Keratinocyte (primary cell): ENCODE data around the gene EBF3. TPM values are rescaled to one million over a fixed set of nuclear protein-coding genes. Genes with fewer than 3 reads are reported as not detected.

Source experiments
- DNase-seq: peaks from one replicate; pipeline ENCODE4 v3.0.0-alpha.2; 2011; ENCODE audit warnings: low read depth, missing footprints, low spot score
- FAIRE-seq: peaks from 2 replicates; lab custom pipeline; 2011; peaks lifted over from hg19 to GRCh38; lab: Jason Lieb, UNC
- H2AFZ ChIP-seq: 2 replicates; pipeline ENCODE4 v1.6.0; 2012; ENCODE audit warnings: low read length, control low read depth, inconsistent platforms; ENCODE audit not compliant: control insufficient read depth
- H3K27ac ChIP-seq: 2 replicates; pipeline ENCODE4 v1.5.1; 2011; ENCODE audit warnings: low read length; ENCODE audit not compliant: control insufficient read depth, insufficient read depth
- H3K27me3 ChIP-seq: 3 replicates; pipeline ENCODE4 v1.6.0; 2011; ENCODE audit warnings: low read length; ENCODE audit not compliant: control insufficient read depth, insufficient read depth; ENCODE audit errors: extremely low read depth
- H3K36me3 ChIP-seq, 2 experiments: 2 replicates in 1 of 2; 3 replicates in 1 of 2; pipeline ENCODE4 v1.5.1; 2011; ENCODE audit warnings: low read length in 2 of 2, mild to moderate bottlenecking in 1 of 2; ENCODE audit not compliant: control insufficient read depth in 2 of 2, insufficient read depth in 2 of 2; ENCODE audit errors: extremely low read depth in 1 of 2
- H3K4me1 ChIP-seq: 3 replicates; pipeline ENCODE4 v1.5.1; 2011; ENCODE audit warnings: low read length; ENCODE audit not compliant: control insufficient read depth, insufficient read depth; ENCODE audit errors: extremely low read depth
- H3K4me2 ChIP-seq: 3 replicates; pipeline ENCODE4 v1.6.0; 2011; ENCODE audit warnings: low read depth, low read length; ENCODE audit not compliant: control insufficient read depth, insufficient read depth; ENCODE audit errors: extremely low read depth
- H3K4me3 ChIP-seq, 3 experiments: fragments of 200-600 bp in 1 of 3; sonication (generic) in 1 of 3; 2 replicates in 2 of 3; 3 replicates in 1 of 3; pipeline ENCODE4 v1.5.1; 2011 to 2016; ENCODE audit warnings: low read length in 3 of 3, mild to moderate bottlenecking in 3 of 3, control low read depth in 2 of 3, inconsistent platforms in 1 of 3, low read depth in 1 of 3, mixed read lengths in 1 of 3, mixed run types in 1 of 3, moderate library complexity in 1 of 3; ENCODE audit not compliant: control insufficient read depth in 2 of 3, insufficient read depth in 2 of 3; ENCODE audit errors: extremely low read depth in 1 of 3
- H3K79me2 ChIP-seq: 2 replicates; pipeline ENCODE4 v1.6.0; 2012; ENCODE audit warnings: low read length; ENCODE audit not compliant: control insufficient read depth, insufficient read depth
- H3K9ac ChIP-seq: 3 replicates; pipeline ENCODE4 v1.6.0; 2011; ENCODE audit warnings: low read length; ENCODE audit not compliant: control insufficient read depth, insufficient read depth; ENCODE audit errors: extremely low read depth
- H3K9me1 ChIP-seq: 3 replicates; pipeline ENCODE4 v1.6.0; 2011; ENCODE audit warnings: low read length; ENCODE audit not compliant: control insufficient read depth, insufficient read depth; ENCODE audit errors: extremely low read depth
- H3K9me3 ChIP-seq: 2 replicates; pipeline ENCODE4 v1.5.1; 2012; ENCODE audit warnings: low read depth, low read length; ENCODE audit not compliant: control insufficient read depth
- H4K20me1 ChIP-seq: 3 replicates; pipeline ENCODE4 v1.6.0; 2011; ENCODE audit warnings: low read length; ENCODE audit not compliant: control insufficient read depth, insufficient read depth; ENCODE audit errors: extremely low read depth
- EZH2 ChIP-seq: IDR thresholded peaks from one replicate; pipeline ENCODE4 v1.6.1; 2012; ENCODE audit warnings: inconsistent platforms, mild to moderate bottlenecking, low read length, moderate library complexity
- dilution Hi-C: fragments of 300-500 bp; cut with MboI; formaldehyde crosslinking; loops from one replicate; pipeline ENCODE4 v1.7.0; 2020; ENCODE audit warnings: low sequenced_read_pairs; ENCODE audit not compliant: extremely low pct_ligation_motif_present
- polyA plus RNA-seq, 5 experiments: library from polyadenylated mRNA; depleted of rRNA in 3 of 5; stranded (reverse) in 3 of 5; stranded (forward) in 1 of 5; unstranded in 1 of 5; fragments of >200 nt; gene quantifications; 1 replicate in 1 of 5; 2 replicates in 3 of 5; 3 replicates in 1 of 5; pipeline versions ENCODE4 v1.2.1 to v1.2.3, GENCODE V29; 2011 to 2012; ENCODE audit warnings: missing spikeins in 2 of 5, low read depth in 1 of 5, low replicate concordance in 1 of 5
- TF ChIP-seq, protein P1 (sequence below), 3 experiments: IDR thresholded peaks in 1 of 3; conservative IDR thresholded peaks in 1 of 3; optimal IDR thresholded peaks in 1 of 3; 2 replicates in 2 of 3; 3 replicates in 1 of 3; pipeline versions ENCODE3 to v1.5.1; 2011; ENCODE audit warnings: low read length in 3 of 3, mild to moderate bottlenecking in 3 of 3, moderate library complexity in 2 of 3, control low read depth in 1 of 3, inconsistent platforms in 1 of 3; ENCODE audit not compliant: insufficient read depth in 2 of 3; ENCODE audit errors: extremely low read depth in 1 of 3

The EBF3 gene
- polyA plus RNA-seq, 1 donor (not counting 4 experiments of a cell fraction or from before 2014, with no cell fraction given), result not detected

DNA sequence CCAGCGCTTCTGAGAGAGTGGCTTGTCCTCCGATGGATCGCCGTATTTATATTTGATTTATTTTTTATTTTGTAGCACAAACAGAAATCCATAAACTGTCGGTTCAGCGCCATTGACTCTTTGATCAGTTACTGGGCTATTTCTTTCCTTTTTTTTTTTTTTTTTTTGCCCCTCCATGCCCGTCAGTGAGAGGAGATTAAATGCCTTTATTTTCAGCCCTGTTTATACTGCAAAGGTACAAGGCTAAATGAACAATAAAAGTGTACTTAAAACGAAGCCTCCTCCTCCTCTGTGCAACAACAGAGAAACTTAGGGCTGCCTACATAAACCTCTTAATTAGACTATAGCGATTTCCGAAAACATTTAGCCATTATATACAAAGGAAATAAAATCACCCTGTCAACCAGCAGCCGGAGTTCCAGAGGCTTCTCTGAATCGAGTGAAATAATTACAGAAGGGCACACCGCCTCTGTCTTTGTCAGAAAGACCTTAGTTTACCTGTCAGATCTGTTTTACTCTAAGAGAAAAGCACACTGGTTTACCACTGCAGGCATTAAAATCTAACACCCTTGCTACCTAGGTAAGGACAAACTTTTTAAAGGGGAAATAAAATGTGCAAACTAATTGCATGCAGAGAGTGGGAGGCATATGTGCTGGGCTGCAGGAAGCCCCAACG, 3.5 kb downstream of the EBF3 start:
- H4K20me1 ChIP-seq, result no peaks in the 10 kb centered on the region
- DNase-seq (no peak), FAIRE-seq (no peak)
- dilution Hi-C loops, result no loop called here
- no peak overlapping the region for H3K4me2 ChIP-seq
- H3K79me2 ChIP-seq, result no peaks in the 10 kb centered on the region
- no peaks in the 10 kb centered on the region for H3K36me3 ChIP-seq
- H3K4me3 ChIP-seq, result no peak overlapping the region
- peaks cover 4% of the 10 kb centered on the region for H3K4me1 ChIP-seq
- H2AFZ ChIP-seq, result no peak overlapping the region
- H3K9me3 ChIP-seq, result no peaks in the 10 kb centered on the region
- TF ChIP-seq, protein P1, sequence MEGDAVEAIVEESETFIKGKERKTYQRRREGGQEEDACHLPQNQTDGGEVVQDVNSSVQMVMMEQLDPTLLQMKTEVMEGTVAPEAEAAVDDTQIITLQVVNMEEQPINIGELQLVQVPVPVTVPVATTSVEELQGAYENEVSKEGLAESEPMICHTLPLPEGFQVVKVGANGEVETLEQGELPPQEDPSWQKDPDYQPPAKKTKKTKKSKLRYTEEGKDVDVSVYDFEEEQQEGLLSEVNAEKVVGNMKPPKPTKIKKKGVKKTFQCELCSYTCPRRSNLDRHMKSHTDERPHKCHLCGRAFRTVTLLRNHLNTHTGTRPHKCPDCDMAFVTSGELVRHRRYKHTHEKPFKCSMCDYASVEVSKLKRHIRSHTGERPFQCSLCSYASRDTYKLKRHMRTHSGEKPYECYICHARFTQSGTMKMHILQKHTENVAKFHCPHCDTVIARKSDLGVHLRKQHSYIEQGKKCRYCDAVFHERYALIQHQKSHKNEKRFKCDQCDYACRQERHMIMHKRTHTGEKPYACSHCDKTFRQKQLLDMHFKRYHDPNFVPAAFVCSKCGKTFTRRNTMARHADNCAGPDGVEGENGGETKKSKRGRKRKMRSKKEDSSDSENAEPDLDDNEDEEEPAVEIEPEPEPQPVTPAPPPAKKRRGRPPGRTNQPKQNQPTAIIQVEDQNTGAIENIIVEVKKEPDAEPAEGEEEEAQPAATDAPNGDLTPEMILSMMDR (optimal IDR thresholded peaks at IDR 0.05 in 1 of 3, IDR thresholded peaks at IDR 0.05 in 1 of 3, conservative IDR thresholded peaks at IDR 0.05 in 1 of 3; ENCODE audit: extremely low read depth in 1 of 3, insufficient read depth in 2 of 3, low read length in 3 of 3), result no peak
- TF ChIP-seq EZH2, result no peak
- H3K27ac ChIP-seq, result no peak overlapping the region
- peaks cover 94% of the 10 kb centered on the region for H3K27me3 ChIP-seq
- no peaks in the 10 kb centered on the region for H3K9me1 ChIP-seq
- no peak overlapping the region for H3K9ac ChIP-seq

DNA sequence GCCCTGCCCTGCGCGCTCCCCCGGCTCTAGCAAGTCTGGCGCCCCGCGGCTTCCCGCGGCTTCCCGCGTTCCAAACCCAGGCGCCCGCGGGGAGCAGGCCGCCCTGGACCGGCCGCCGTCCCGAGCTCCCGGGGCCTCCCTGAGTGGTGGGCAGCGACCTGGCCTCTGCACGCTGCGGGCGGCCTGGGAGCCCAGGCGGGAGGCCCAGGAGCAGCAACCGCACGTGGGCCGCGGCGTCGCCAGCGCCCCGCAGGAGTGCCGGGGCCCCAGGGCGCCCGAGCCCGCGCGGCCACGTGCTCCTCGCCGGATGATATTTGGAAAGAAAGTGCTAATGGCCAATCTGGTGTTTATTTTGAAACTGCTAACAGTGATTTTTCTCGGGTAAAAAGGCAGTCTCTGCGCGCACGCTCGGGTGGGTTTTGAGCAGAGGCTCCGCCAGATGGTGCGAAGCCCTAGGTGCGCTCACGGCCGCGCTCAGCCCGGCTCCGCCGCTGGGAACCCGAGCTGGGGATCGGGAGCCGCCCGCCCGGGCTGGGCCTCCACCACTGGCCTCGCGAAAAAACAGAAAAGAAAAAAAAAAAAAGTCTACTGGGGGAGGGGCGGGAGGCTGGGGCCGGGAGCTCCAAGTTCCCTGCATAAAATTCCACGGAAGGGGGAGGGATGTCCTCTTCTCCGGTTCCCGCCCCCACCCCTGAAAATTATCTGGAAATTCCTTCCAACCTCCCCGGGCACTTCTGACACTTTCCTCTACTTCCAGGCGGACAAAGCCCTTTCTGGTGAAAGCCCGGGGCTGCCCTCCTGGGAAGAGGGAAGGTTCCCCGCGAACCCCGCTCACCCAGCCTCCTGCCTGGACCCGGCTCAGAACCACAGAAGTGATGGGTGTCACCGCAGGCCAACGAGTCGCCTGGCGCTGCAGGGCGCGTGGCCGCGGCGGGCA, 4.3 kb downstream of the EBF3 start:
- no peaks in the 10 kb centered on the region for H3K36me3 ChIP-seq
- H2AFZ ChIP-seq, result no peak overlapping the region
- no peak for DNase-seq
- H3K4me3 ChIP-seq, result no peak overlapping the region
- H3K27me3 ChIP-seq, result peaks cover 86% of the 10 kb centered on the region
- no peaks in the 10 kb centered on the region for H3K9me1 ChIP-seq
- no peak overlapping the region for H3K27ac ChIP-seq
- H3K4me2 ChIP-seq, result no peak overlapping the region
- no peak for FAIRE-seq
- TF ChIP-seq EZH2, result peak; percentile 26
- TF ChIP-seq, protein P1 (optimal IDR thresholded peaks at IDR 0.05 in 1 of 3, IDR thresholded peaks at IDR 0.05 in 1 of 3, conservative IDR thresholded peaks at IDR 0.05 in 1 of 3; ENCODE audit: extremely low read depth in 1 of 3, insufficient read depth in 2 of 3, low read length in 3 of 3), result no peak
- dilution Hi-C loops, result no loop called here
- H4K20me1 ChIP-seq, result no peaks in the 10 kb centered on the region
- no peak overlapping the region for H3K9ac ChIP-seq
- peaks cover 4% of the 10 kb centered on the region for H3K4me1 ChIP-seq
- H3K9me3 ChIP-seq, result no peaks in the 10 kb centered on the region
- no peaks in the 10 kb centered on the region for H3K79me2 ChIP-seq
